GM12878 (cell line): Measurements from ENCODE around the gene EML5.

Source experiments
- BRCA1 ChIP-seq: IDR thresholded peaks from 2 replicates; pipeline ENCODE4 v1.6.1; 2011; ENCODE audit warnings: low read depth, low read length, improper control_type of control experiment
- E2F4 ChIP-seq: IDR thresholded peaks from 2 replicates; pipeline ENCODE4 v1.6.1; 2012; ENCODE audit warnings: low read depth, low read length, improper control_type of control experiment
- EGR1 ChIP-seq, 2 experiments: IDR thresholded peaks; 1 replicate in 1 of 2; 2 replicates in 1 of 2; pipeline ENCODE4 v1.6.1; 2011 to 2012; ENCODE audit warnings: low read depth in 2 of 2, low read length in 2 of 2, borderline replicate concordance in 1 of 2, mild to moderate bottlenecking in 1 of 2, moderate library complexity in 1 of 2
- ELK1 ChIP-seq: IDR thresholded peaks from 2 replicates; pipeline ENCODE4 v1.6.1; 2012; ENCODE audit warnings: low read depth, low read length, improper control_type of control experiment
- EZH2 ChIP-seq: IDR thresholded peaks from 2 replicates; pipeline ENCODE4 v1.6.1; 2012; ENCODE audit warnings: low read depth, mild to moderate bottlenecking, control low read depth, inconsistent platforms, low read length, borderline replicate concordance; ENCODE audit not compliant: control insufficient read depth
- NRF1 ChIP-seq: conservative IDR thresholded peaks from 2 replicates; pipeline ENCODE4 v1.6.1; 2011; ENCODE audit warnings: mild to moderate bottlenecking, low read depth, low read length, improper control_type of control experiment
- POLR2A ChIP-seq: IDR thresholded peaks from 2 replicates; pipeline ENCODE4 v1.6.1; 2011; ENCODE audit warnings: low read depth, mild to moderate bottlenecking, low read length
- RFX5 ChIP-seq: IDR thresholded peaks from 2 replicates; pipeline ENCODE4 v1.6.1; 2011; ENCODE audit warnings: low read depth, low read length, improper control_type of control experiment
- SREBF2 ChIP-seq: IDR thresholded peaks from 2 replicates; pipeline ENCODE4 v1.6.1; 2012; ENCODE audit warnings: mild to moderate bottlenecking, low read length
- SUZ12 ChIP-seq: fragments of 200-600 bp; sonication (generic); IDR thresholded peaks from one replicate; pipeline ENCODE4 v1.6.1; 2018; ENCODE audit warnings: antibody characterized with exemption, mild to moderate bottlenecking; ENCODE audit not compliant: unreplicated experiment
- ZBTB11 ChIP-seq: fragments of 450-650 bp; formaldehyde crosslinking; IDR thresholded peaks from 2 replicates; pipeline ENCODE4 v1.5.0; 2022; ENCODE audit warnings: mild to moderate bottlenecking, missing genetic modification characterization
- TF ChIP-seq, protein P1 (sequence below), 3 experiments: IDR thresholded peaks in 2 of 3; conservative IDR thresholded peaks in 1 of 3; 2 replicates each; pipeline ENCODE4 v1.5.1; 2011; ENCODE audit warnings: low read depth in 3 of 3, low read length in 3 of 3, mild to moderate bottlenecking in 3 of 3, control low read depth in 2 of 3, moderate library complexity in 2 of 3, inconsistent platforms in 1 of 3, mixed read lengths in 1 of 3; ENCODE audit not compliant: control insufficient read depth in 2 of 3, insufficient read depth in 1 of 3; ENCODE audit errors: extremely low read depth in 1 of 3

GRCh38 chr14:88563845-88564244 lies 228.9 kb downstream of the EML5 start:
- TF ChIP-seq SREBF2, result no peak
- no peak for TF ChIP-seq SUZ12
- TF ChIP-seq, protein P1, sequence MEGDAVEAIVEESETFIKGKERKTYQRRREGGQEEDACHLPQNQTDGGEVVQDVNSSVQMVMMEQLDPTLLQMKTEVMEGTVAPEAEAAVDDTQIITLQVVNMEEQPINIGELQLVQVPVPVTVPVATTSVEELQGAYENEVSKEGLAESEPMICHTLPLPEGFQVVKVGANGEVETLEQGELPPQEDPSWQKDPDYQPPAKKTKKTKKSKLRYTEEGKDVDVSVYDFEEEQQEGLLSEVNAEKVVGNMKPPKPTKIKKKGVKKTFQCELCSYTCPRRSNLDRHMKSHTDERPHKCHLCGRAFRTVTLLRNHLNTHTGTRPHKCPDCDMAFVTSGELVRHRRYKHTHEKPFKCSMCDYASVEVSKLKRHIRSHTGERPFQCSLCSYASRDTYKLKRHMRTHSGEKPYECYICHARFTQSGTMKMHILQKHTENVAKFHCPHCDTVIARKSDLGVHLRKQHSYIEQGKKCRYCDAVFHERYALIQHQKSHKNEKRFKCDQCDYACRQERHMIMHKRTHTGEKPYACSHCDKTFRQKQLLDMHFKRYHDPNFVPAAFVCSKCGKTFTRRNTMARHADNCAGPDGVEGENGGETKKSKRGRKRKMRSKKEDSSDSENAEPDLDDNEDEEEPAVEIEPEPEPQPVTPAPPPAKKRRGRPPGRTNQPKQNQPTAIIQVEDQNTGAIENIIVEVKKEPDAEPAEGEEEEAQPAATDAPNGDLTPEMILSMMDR (IDR thresholded peaks at IDR 0.05 in 2 of 3, conservative IDR thresholded peaks at IDR 0.05 in 1 of 3; ENCODE audit: control insufficient read depth in 2 of 3, extremely low read depth in 1 of 3, insufficient read depth in 1 of 3, low read depth in 3 of 3, low read length in 3 of 3), result no peak
- TF ChIP-seq ZBTB11, result no peak
- TF ChIP-seq EGR1 (IDR thresholded peaks at IDR 0.05; ENCODE audit: borderline replicate concordance in 1 of 2, low read depth in 2 of 2, low read length in 2 of 2), result no peak
- no peak for TF ChIP-seq RFX5
- TF ChIP-seq ELK1, result no peak
- no peak for TF ChIP-seq EZH2
- no peak for TF ChIP-seq NRF1
- TF ChIP-seq BRCA1, result no peak
- TF ChIP-seq E2F4, result no peak
- TF ChIP-seq POLR2A, result no peak
